Activated naive CD8-positive, alpha-beta T cell treated with anti-CD3 and anti-CD28 coated beads, Interleukin-2, amount 50 U/mL, for 24 hours (primary cell): ENCODE results near the gene OMP.

ENCODE experiments used
- ATAC-seq: fragments of 150-1000 bp; cut with Tn5 transposase; one replicate; pipeline ENCODE4 v1.10.0; 2021
- DNase-seq: peaks from one replicate; pipeline ENCODE4 v3.0.0; 2021
- H3K27ac Mint-ChIP-seq: one replicate; pipeline ENCODE4 v1.8.0; 2021; ENCODE audit warnings: mild to moderate bottlenecking, mixed read lengths
- H3K27me3 Mint-ChIP-seq: one replicate; pipeline ENCODE4 v1.8.0; 2021; ENCODE audit warnings: mixed read lengths
- H3K36me3 Mint-ChIP-seq: one replicate; pipeline ENCODE4 v1.8.0; 2021; ENCODE audit warnings: low read depth, mixed read lengths
- H3K4me1 Mint-ChIP-seq: one replicate; pipeline ENCODE4 v1.8.0; 2021; ENCODE audit warnings: mixed read lengths
- H3K4me3 Mint-ChIP-seq: one replicate; pipeline ENCODE4 v1.8.0; 2021; ENCODE audit warnings: mild to moderate bottlenecking, moderate library complexity, mixed read lengths
- H3K9me3 Mint-ChIP-seq: one replicate; pipeline ENCODE4 v1.8.0; 2021; ENCODE audit warnings: mixed read lengths

The OMP gene

GRCh38 chr11:77149716-77150392 lies 47.2 kb downstream of the OMP start:
- Mint-ChIP-seq H3K4me1 (peaks cover 46% of the 10 kb centered on the region), H3K27ac (no peak overlapping the region), H3K36me3 (peaks cover 3% of the 10 kb centered on the region)

GRCh38 chr11:77150836-77151235 lies 48.2 kb downstream of the OMP start:
- DNase-seq (no peak), ATAC-seq (no peak)
- H3K4me3 Mint-ChIP-seq: no peak overlapping the region
- H3K9me3 Mint-ChIP-seq: no peaks in the 10 kb centered on the region
- H3K4me1 Mint-ChIP-seq: peaks cover 46% of the 10 kb centered on the region
- no peak overlapping the region for H3K27ac Mint-ChIP-seq
- peaks cover 5% of the 10 kb centered on the region for H3K27me3 Mint-ChIP-seq
- peaks cover 3% of the 10 kb centered on the region for H3K36me3 Mint-ChIP-seq

More at GRCh38 chr11:77149716-77150392, 47.2 kb downstream of the OMP start:
- Mint-ChIP-seq H3K4me3 (no peak overlapping the region), H3K27me3 (peaks cover 5% of the 10 kb centered on the region), H3K9me3 (no peaks in the 10 kb centered on the region)
- no peak for DNase-seq
- ATAC-seq: no peak

GRCh38 chr11:77151804-77152509 lies 49.3 kb downstream of the OMP start:
- H3K4me1 Mint-ChIP-seq: peaks cover 46% of the 10 kb centered on the region
- H3K36me3 Mint-ChIP-seq: peaks cover 3% of the 10 kb centered on the region
- DNase-seq (peak; percentile 80), ATAC-seq (peak; percentile 84)
- peak overlapping the region; percentile 61 for H3K4me3 Mint-ChIP-seq
- no peaks in the 10 kb centered on the region for H3K9me3 Mint-ChIP-seq
- peaks cover 5% of the 10 kb centered on the region for H3K27me3 Mint-ChIP-seq
- peak overlapping the region; percentile 91 for H3K27ac Mint-ChIP-seq

GRCh38 chr11:77152846-77153245 lies 50.2 kb downstream of the OMP start:
- no peak for DNase-seq
- H3K4me3 Mint-ChIP-seq: peak overlapping the region; percentile 61

More at GRCh38 chr11:77152846-77153245, 50.2 kb downstream of the OMP start:
- no peaks in the 10 kb centered on the region for H3K9me3 Mint-ChIP-seq
- H3K36me3 Mint-ChIP-seq: peaks cover 3% of the 10 kb centered on the region
- H3K27ac Mint-ChIP-seq: peak overlapping the region; percentile 91
- H3K27me3 Mint-ChIP-seq: peaks cover 5% of the 10 kb centered on the region
- peaks cover 40% of the 10 kb centered on the region for H3K4me1 Mint-ChIP-seq
- ATAC-seq: no peak
